ENCODE results near the gene CWC22.
"Not testable (repeated sequence)": the region's sequence is repeated elsewhere in the genome, so short reads cannot be mapped to it uniquely, and the experiment has no call there.

Gene CWC22

GRCh38 chr2:180015951-180016709 is 9.0 kb upstream of the CWC22 start:
- Mint-ChIP-seq H3K36me3 (no peaks in the 10 kb centered on the region), H3K4me3 (no peak overlapping the region), H3K9me3 (no peaks in the 10 kb centered on the region), H3K4me1 (no peaks in the 10 kb centered on the region), H3K27ac (no peak overlapping the region)
- ATAC-seq = no peak
- DNase-seq (ENCODE audit: low spot score in 2 of 2) = no peak

- Mint-ChIP-seq H3K9me3 (no peaks in the 10 kb centered on the region), H3K4me1 (no peaks in the 10 kb centered on the region), H3K36me3 (no peaks in the 10 kb centered on the region), H3K27ac (no peak overlapping the region), H3K4me3 (no peak overlapping the region)
- ATAC-seq (peak; percentile 83), DNase-seq (ENCODE audit: low spot score in 2 of 2) (no peak)
Measured at GRCh38 chr2:180012523-180012922, 5.4 kb upstream of the CWC22 start.

GRCh38 chr2:180010701-180011100 is 3.6 kb upstream of the CWC22 start:
- Mint-ChIP-seq H3K4me1 (peaks cover 8% of the 10 kb centered on the region), H3K9me3 (no peaks in the 10 kb centered on the region), H3K4me3 (no peak overlapping the region), H3K27ac (no peak overlapping the region), H3K36me3 (no peaks in the 10 kb centered on the region)
- no peak for DNase-seq (ENCODE audit: low spot score in 2 of 2)
- no peak for ATAC-seq

- no peak for ATAC-seq
- peaks cover 36% of the 10 kb centered on the region for H3K4me1 Mint-ChIP-seq
- no peak for DNase-seq (ENCODE audit: low spot score in 2 of 2)
- H3K4me3 Mint-ChIP-seq = peak overlapping the region; percentile 97
- peaks cover 12% of the 10 kb centered on the region for H3K36me3 Mint-ChIP-seq
- H3K27ac Mint-ChIP-seq = peak overlapping the region; percentile 100
- no peaks in the 10 kb centered on the region for H3K9me3 Mint-ChIP-seq
Measured at GRCh38 chr2:180006231-180006630, 866 bp downstream of the CWC22 start.

- H3K27ac Mint-ChIP-seq = peak overlapping the region; percentile 100
- H3K9me3 Mint-ChIP-seq; DNase-seq (ENCODE audit: low spot score in 2 of 2); ATAC-seq: not testable (repeated sequence)
- peaks cover 14% of the 10 kb centered on the region for H3K36me3 Mint-ChIP-seq
- H3K4me3 Mint-ChIP-seq = peak overlapping the region; percentile 97
- peaks cover 37% of the 10 kb centered on the region for H3K4me1 Mint-ChIP-seq
Measured at GRCh38 chr2:180005465-180005864, 1.6 kb downstream of the CWC22 start.

GRCh38 chr2:180004731-180005130 is 2.4 kb downstream of the CWC22 start:
- H3K4me1 Mint-ChIP-seq = peaks cover 37% of the 10 kb centered on the region
- DNase-seq (ENCODE audit: low spot score in 2 of 2) = no peak
- no peak for ATAC-seq
- no peaks in the 10 kb centered on the region for H3K9me3 Mint-ChIP-seq
- peak overlapping the region; percentile 97 for H3K4me3 Mint-ChIP-seq
- peaks cover 16% of the 10 kb centered on the region for H3K36me3 Mint-ChIP-seq
- H3K27ac Mint-ChIP-seq = no peak overlapping the region

GRCh38 chr2:180003559-180003958 is 3.5 kb downstream of the CWC22 start:
- ATAC-seq (no peak), DNase-seq (ENCODE audit: low spot score in 2 of 2) (no peak)
- no peaks in the 10 kb centered on the region for H3K9me3 Mint-ChIP-seq
- no peak overlapping the region for H3K4me3 Mint-ChIP-seq
- peaks cover 28% of the 10 kb centered on the region for H3K36me3 Mint-ChIP-seq
- peaks cover 37% of the 10 kb centered on the region for H3K4me1 Mint-ChIP-seq
- no peak overlapping the region for H3K27ac Mint-ChIP-seq

GRCh38 chr2:180003073-180003472 is 4.0 kb downstream of the CWC22 start:
- no peak overlapping the region for H3K4me3 Mint-ChIP-seq
- no peak for DNase-seq (ENCODE audit: low spot score in 2 of 2)
- no peak for ATAC-seq
- peaks cover 41% of the 10 kb centered on the region for H3K4me1 Mint-ChIP-seq
- no peak overlapping the region for H3K27ac Mint-ChIP-seq
- peaks cover 31% of the 10 kb centered on the region for H3K36me3 Mint-ChIP-seq
- no peaks in the 10 kb centered on the region for H3K9me3 Mint-ChIP-seq

- H3K27ac Mint-ChIP-seq = no peak overlapping the region
- no peak overlapping the region for H3K4me3 Mint-ChIP-seq
- no peaks in the 10 kb centered on the region for H3K9me3 Mint-ChIP-seq
- peaks cover 43% of the 10 kb centered on the region for H3K4me1 Mint-ChIP-seq
- no peak for ATAC-seq
- no peak for DNase-seq (ENCODE audit: low spot score in 2 of 2)
- H3K36me3 Mint-ChIP-seq = peaks cover 31% of the 10 kb centered on the region
Measured at GRCh38 chr2:180002198-180002770, 4.8 kb downstream of the CWC22 start.

GRCh38 chr2:180001726-180002125 is 5.4 kb downstream of the CWC22 start:
- Mint-ChIP-seq H3K9me3 (no peaks in the 10 kb centered on the region), H3K4me3 (no peak overlapping the region), H3K4me1 (peaks cover 43% of the 10 kb centered on the region), H3K27ac (no peak overlapping the region), H3K36me3 (peaks cover 31% of the 10 kb centered on the region)
- ATAC-seq = no peak
- no peak for DNase-seq (ENCODE audit: low spot score in 2 of 2)

- H3K36me3 Mint-ChIP-seq = peaks cover 35% of the 10 kb centered on the region
- H3K27ac Mint-ChIP-seq = no peak overlapping the region
- ATAC-seq = peak; percentile 85
Measured at GRCh38 chr2:180000434-180000833, 6.7 kb downstream of the CWC22 start.

GRCh38 chr2:179999000-179999399 is 8.1 kb downstream of the CWC22 start:
- Mint-ChIP-seq H3K4me1 (peaks cover 43% of the 10 kb centered on the region), H3K27ac (no peak overlapping the region), H3K9me3 (no peaks in the 10 kb centered on the region), H3K36me3 (peaks cover 31% of the 10 kb centered on the region), H3K4me3 (no peak overlapping the region)
- no peak for DNase-seq (ENCODE audit: low spot score in 2 of 2)
- no peak for ATAC-seq

More at GRCh38 chr2:180000434-180000833, 6.7 kb downstream of the CWC22 start:
- no peak for DNase-seq (ENCODE audit: low spot score in 2 of 2)
- peaks cover 40% of the 10 kb centered on the region for H3K4me1 Mint-ChIP-seq
- H3K4me3 Mint-ChIP-seq = no peak overlapping the region
- H3K9me3 Mint-ChIP-seq = no peaks in the 10 kb centered on the region

GRCh38 chr2:179995741-179996515 is 11.2 kb downstream of the CWC22 start:
- Mint-ChIP-seq H3K4me1 (peaks cover 32% of the 10 kb centered on the region), H3K36me3 (peaks cover 41% of the 10 kb centered on the region), H3K27ac (peak overlapping the region; percentile 46), H3K4me3 (no peak overlapping the region), H3K9me3 (no peaks in the 10 kb centered on the region)
- DNase-seq (ENCODE audit: low spot score in 2 of 2) = no peak
- ATAC-seq = peak; percentile 79

- ATAC-seq = peak; percentile 37
- Mint-ChIP-seq H3K9me3 (no peaks in the 10 kb centered on the region), H3K4me3 (no peak overlapping the region), H3K4me1 (peaks cover 35% of the 10 kb centered on the region), H3K27ac (peak overlapping the region; percentile 75), H3K36me3 (peaks cover 60% of the 10 kb centered on the region)
- DNase-seq (ENCODE audit: low spot score in 2 of 2) = no peak
Measured at GRCh38 chr2:179991344-179991743, 15.8 kb downstream of the CWC22 start.

GRCh38 chr2:179990676-179991317 is 16.3 kb downstream of the CWC22 start:
- Mint-ChIP-seq H3K36me3 (peaks cover 60% of the 10 kb centered on the region), H3K27ac (peak overlapping the region; percentile 75), H3K9me3 (no peaks in the 10 kb centered on the region), H3K4me1 (peaks cover 37% of the 10 kb centered on the region), H3K4me3 (no peak overlapping the region)
- ATAC-seq (peak; percentile 67), DNase-seq (ENCODE audit: low spot score in 2 of 2) (no peak)

All from stimulated activated effector memory CD8-positive, alpha-beta T cell treated with anti-CD3 and anti-CD28 coated beads, Interleukin-12 subunit alpha, Interleukin-12 subunit beta, amount 100 ng/mL, for 72 hours (primary cell).